H1 (cell line): Measurements from ENCODE around the gene ACTG1. TPM values are rescaled to one million over a fixed set of nuclear protein-coding genes. Genes with fewer than 3 reads are reported as not detected.

Experiments
- CTCF ChIA-PET: fragments of 300-600 bp; sonication (Branson Sonifier 250); formaldehyde crosslinking; loops from one replicate; lab custom pipeline; 2021; ENCODE audit not compliant: partially characterized antibody; lab: Charles Lee
- POLR2A ChIA-PET: fragments of 300-600 bp; sonication (Branson Sonifier 250); formaldehyde crosslinking; loops from one replicate; lab custom pipeline; 2021; ENCODE audit warnings: inconsistent platforms; ENCODE audit not compliant: partially characterized antibody; lab: Charles Lee
- DNase-seq, 2 experiments: peaks; one replicate each; pipeline versions ENCODE4 v3.0.0 to v3.0.0-alpha.2; 2010 to 2022; ENCODE audit warnings: low spot score in 2 of 2, low read depth in 1 of 2, mixed read lengths in 1 of 2
- FAIRE-seq: peaks from 2 replicates; lab custom pipeline; 2011; peaks lifted over from hg19 to GRCh38; lab: Jason Lieb, UNC
- H2AFZ ChIP-seq: 2 replicates; pipeline ENCODE4 v1.8.1; 2012; ENCODE audit warnings: low read length, inconsistent platforms
- H2AK5ac ChIP-seq: 2 replicates; pipeline ENCODE4 v1.6.1; 2013; ENCODE audit warnings: low read depth, low read length
- H2BK120ac ChIP-seq: replicated peaks from 2 replicates; pipeline ENCODE3; 2013; ENCODE audit warnings: low read depth, low read length, inconsistent platforms
- H2BK12ac ChIP-seq: 2 replicates; pipeline ENCODE4 v1.6.1; 2013; ENCODE audit warnings: low read depth, low read length
- H2BK15ac ChIP-seq: 2 replicates; pipeline ENCODE4 v1.6.1; 2013; ENCODE audit warnings: low read length
- H2BK20ac ChIP-seq: 2 replicates; pipeline ENCODE4 v1.6.1; 2013; ENCODE audit warnings: low read length
- H2BK5ac ChIP-seq: 2 replicates; pipeline ENCODE4 v1.6.1; 2013; ENCODE audit warnings: low read depth, low read length
- H3K14ac ChIP-seq: 2 replicates; pipeline ENCODE4 v1.6.1; 2013; ENCODE audit warnings: inconsistent platforms; ENCODE audit not compliant: insufficient read length
- H3K18ac ChIP-seq: 2 replicates; pipeline ENCODE4 v1.6.1; 2013; ENCODE audit warnings: low read length; ENCODE audit errors: extremely low read depth
- H3K23ac ChIP-seq: 2 replicates; pipeline ENCODE4 v1.6.1; 2013; ENCODE audit warnings: inconsistent platforms; ENCODE audit not compliant: insufficient read length
- H3K23me2 ChIP-seq: 2 replicates; pipeline ENCODE4 v1.6.1; 2013; ENCODE audit warnings: low read depth, low read length
- H3K27ac ChIP-seq: 2 replicates; pipeline ENCODE4 v1.6.1; 2011; ENCODE audit warnings: low read depth, low read length, inconsistent platforms
- H3K27me3 ChIP-seq, 4 experiments: replicated peaks in 1 of 4; 1 replicate in 1 of 4; 2 replicates in 3 of 4; pipeline versions ENCODE4 v1.6.1 to v1.8.1; 2011 to 2013; ENCODE audit warnings: low read length in 3 of 4, mild to moderate bottlenecking in 3 of 4, inconsistent platforms in 2 of 4, mixed read lengths in 2 of 4, moderate library complexity in 1 of 4; ENCODE audit not compliant: control insufficient read depth in 3 of 4, insufficient read depth in 3 of 4; ENCODE audit errors: extremely low read depth in 1 of 4
- H3K36me3 ChIP-seq, 4 experiments: 2 replicates each; pipeline versions ENCODE4 v1.6.1 to v1.8.1; 2011 to 2013; ENCODE audit warnings: mild to moderate bottlenecking in 4 of 4, low read length in 3 of 4, moderate library complexity in 2 of 4, control low read depth in 1 of 4, inconsistent platforms in 1 of 4; ENCODE audit not compliant: insufficient read depth in 4 of 4, control insufficient read depth in 2 of 4
- H3K4ac ChIP-seq: replicated peaks from 2 replicates; pipeline ENCODE3; 2013; ENCODE audit warnings: low read length, low read depth, mixed read lengths, inconsistent platforms; ENCODE audit not compliant: insufficient read length
- H3K4me1 ChIP-seq, 4 experiments: replicated peaks in 1 of 4; 1 replicate in 1 of 4; 2 replicates in 3 of 4; pipeline versions ENCODE4 v1.6.1 to v1.8.1; 2011 to 2013; ENCODE audit warnings: low read length in 3 of 4, inconsistent platforms in 2 of 4, mixed read lengths in 1 of 4; ENCODE audit not compliant: insufficient read depth in 4 of 4, control insufficient read depth in 3 of 4
- H3K4me2 ChIP-seq, 2 experiments: 2 replicates each; pipeline versions ENCODE4 v1.6.1 to v1.8.1; 2011 to 2013; ENCODE audit warnings: low read depth in 2 of 2, low read length in 2 of 2, control low read depth in 1 of 2, inconsistent platforms in 1 of 2, mild to moderate bottlenecking in 1 of 2; ENCODE audit not compliant: insufficient read depth in 1 of 2
- H3K4me3 ChIP-seq, 4 experiments: fragments of 200-600, 300-600 bp in 1 of 4; sonication (generic), shearing (Covaris generic), sonication (Bioruptor Twin) in 1 of 4; 2 replicates each; pipeline versions ENCODE4 v1.5.1 to v1.8.1; 2011 to 2016; ENCODE audit warnings: low read length in 4 of 4, low read depth in 3 of 4, control low read depth in 2 of 4, inconsistent platforms in 2 of 4, mild to moderate bottlenecking in 2 of 4, mixed read lengths in 1 of 4, moderate library complexity in 1 of 4; ENCODE audit not compliant: insufficient read depth in 2 of 4; ENCODE audit errors: extremely low read depth in 1 of 4
- H3K56ac ChIP-seq: replicated peaks from 2 replicates; pipeline ENCODE3; 2013; ENCODE audit warnings: low read depth, mild to moderate bottlenecking, mixed read lengths, low read length, inconsistent platforms; ENCODE audit not compliant: insufficient read length
- H3K79me1 ChIP-seq: 2 replicates; pipeline ENCODE4 v1.6.1; 2013; ENCODE audit warnings: low read depth, low read length, control low read depth
- H3K79me2 ChIP-seq, 2 experiments: 2 replicates each; pipeline versions ENCODE4 v1.6.1 to v1.8.1; 2012 to 2013; ENCODE audit warnings: low read length in 2 of 2, mild to moderate bottlenecking in 2 of 2, inconsistent platforms in 1 of 2; ENCODE audit not compliant: insufficient read depth in 2 of 2, control insufficient read depth in 1 of 2
- H3K9ac ChIP-seq, 4 experiments: replicated peaks in 1 of 4; 1 replicate in 1 of 4; 2 replicates in 3 of 4; pipeline versions ENCODE4 v1.6.1 to v1.8.1; 2011 to 2013; ENCODE audit warnings: low read depth in 3 of 4, low read length in 3 of 4, control low read depth in 2 of 4, mild to moderate bottlenecking in 2 of 4, moderate library complexity in 2 of 4, inconsistent platforms in 1 of 4; ENCODE audit errors: extremely low read depth in 1 of 4
- H3K9me3 ChIP-seq, 2 experiments: 2 replicates each; pipeline versions ENCODE4 v1.6.1 to v1.8.1; 2012 to 2013; ENCODE audit warnings: mild to moderate bottlenecking in 2 of 2, moderate library complexity in 2 of 2, control low read depth in 1 of 2, inconsistent platforms in 1 of 2, low read depth in 1 of 2, low read length in 1 of 2, mixed read lengths in 1 of 2; ENCODE audit not compliant: insufficient read depth in 2 of 2
- H4K20me1 ChIP-seq, 2 experiments: replicated peaks in 1 of 2; 2 replicates each; pipeline versions ENCODE3 to v1.8.1; 2011 to 2013; ENCODE audit warnings: inconsistent platforms in 2 of 2, low read length in 2 of 2, mild to moderate bottlenecking in 1 of 2; ENCODE audit not compliant: insufficient read depth in 2 of 2, control insufficient read depth in 1 of 2
- H4K5ac ChIP-seq: 2 replicates; pipeline ENCODE4 v1.6.1; 2013; ENCODE audit warnings: low read length, low read depth, mixed read lengths, inconsistent platforms; ENCODE audit not compliant: insufficient read length
- H4K8ac ChIP-seq: 2 replicates; pipeline ENCODE4 v1.8.0; 2013; ENCODE audit warnings: mild to moderate bottlenecking, moderate library complexity, low read length, inconsistent platforms; ENCODE audit not compliant: insufficient read depth; ENCODE audit errors: extremely low read depth
- H4K91ac ChIP-seq: replicated peaks from 2 replicates; pipeline ENCODE3; 2013; ENCODE audit warnings: low read length, mixed read lengths, inconsistent platforms; ENCODE audit not compliant: insufficient read length
- SIRT6 ChIP-seq: IDR thresholded peaks from one replicate; pipeline ENCODE4 v1.7.1; 2012; ENCODE audit warnings: low read length, inconsistent platforms
- YY1 ChIP-seq: IDR thresholded peaks from 2 replicates; pipeline ENCODE4 v1.6.1; 2011; ENCODE audit warnings: low read depth, mild to moderate bottlenecking, low read length
- WGBS, 2 experiments: shearing (Covaris generic) in 1 of 2; methylation state at CpG; one replicate each; pipeline versions ENCODE4 v1.1.6 to v1.1.7; 2013 to 2015; ENCODE audit warnings: low lambda C conversion rate in 2 of 2, mixed read lengths in 2 of 2, inconsistent platforms in 1 of 2, low coverage in 1 of 2, missing lambda C conversion rate in 1 of 2; ENCODE audit not compliant: insufficient replicate concordance in 2 of 2, insufficient coverage in 1 of 2, insufficient read length in 1 of 2; ENCODE audit errors: extremely low coverage in 1 of 2, missing lambda C conversion rate in 1 of 2; 5-methylcytosine and 5-hydroxymethylcytosine counted together
- polyA plus RNA-seq, 7 experiments: library from polyadenylated mRNA; depleted of rRNA in 3 of 7; stranded (reverse) in 5 of 7; unstranded in 2 of 7; fragments of >200 nt in 5 of 7; fragments of 200-250 nt in 2 of 7; gene quantifications; 1 replicate in 5 of 7; 2 replicates in 1 of 7; 4 replicates in 1 of 7; pipeline versions ENCODE4 v1.2.1 to v1.2.3, GENCODE V29; 2011 to 2013; ENCODE audit warnings: missing spikeins in 2 of 7, mixed read lengths in 2 of 7
- total RNA-seq: library from RNA; stranded (reverse); fragmentation: NEBNext Ultra II Directional; extraction: Animal tissue kit (Norgen Biotek cat#: 25700); gene quantifications from 2 replicates; pipeline ENCODE4 v1.2.1, GENCODE V29; 2021

ACTG1 gene
- total and polyA plus RNA-seq, 2 of the 8 experiments (the other 6 are each of a cell fraction or from before 2014, with no cell fraction given), result 3,535 to 5,010 TPM

- no peak overlapping the region for H4K91ac ChIP-seq
- peaks cover 0 to 14% (median 9%) of the 10 kb centered on the region in 4 experiments; a peak in 6 of 8 replicates for H3K36me3 ChIP-seq
- FAIRE-seq (no peak), DNase-seq (no peak)
- H3K4me3 ChIP-seq, result peak overlapping the region; percentile 69 to 94 (median 84)
- H3K9ac ChIP-seq, result peak overlapping the region in 3 of 4 experiments; percentile 16 to 74 (median 28); a peak in 3 of 7 replicates
- H3K18ac ChIP-seq, result no peak overlapping the region
- no peak overlapping the region for H2AFZ ChIP-seq
- no peak overlapping the region for H3K4ac ChIP-seq
- no peak overlapping the region for H3K56ac ChIP-seq
- H3K27me3 ChIP-seq, result no peaks in the 10 kb centered on the region
- H3K79me1 ChIP-seq, result peaks cover 4% of the 10 kb centered on the region; the same call in 1 of the 2 replicates
- H4K20me1 ChIP-seq, result peaks cover 3 to 17% of the 10 kb centered on the region in 2 experiments
- H3K23me2 ChIP-seq, result peaks cover 9% of the 10 kb centered on the region; the same call in 1 of the 2 replicates
- no peak overlapping the region for H2BK5ac ChIP-seq
- 80% methylated on average over 24 of the region's 24 CpGs; no CpG with 5 or more reads in 1 of the 2 experiments for WGBS, 2 experiments
- no peak overlapping the region for H4K5ac ChIP-seq
- ChIA-PET POLR2A (interaction anchor here (1.1 to 2.7 kb wide), 5 partner anchors 15 to 112 kb away, joined by 3 to 12 read pairs (median 3); no protein-coding TSS in a partner anchor), CTCF (interaction anchor here (0.6 kb wide), 1 partner anchor 16 kb away, joined by 4 read pairs; no protein-coding TSS in a partner anchor)
- H3K14ac ChIP-seq, result no peak overlapping the region
- H2BK120ac ChIP-seq, result no peak overlapping the region
- H2BK20ac ChIP-seq, result no peak overlapping the region
- H3K9me3 ChIP-seq, result no peaks in the 10 kb centered on the region
- H4K8ac ChIP-seq, result no peak overlapping the region
- no peak overlapping the region for H3K23ac ChIP-seq
- H2BK15ac ChIP-seq, result no peak overlapping the region
- TF ChIP-seq SIRT6 (peak; percentile 32), YY1 (no peak)
- peaks cover 3 to 17% (median 8%) of the 10 kb centered on the region in 4 experiments for H3K4me1 ChIP-seq
- H3K79me2 ChIP-seq, result peaks cover 0 to 10% of the 10 kb centered on the region in 2 experiments; a peak in 1 of 4 replicates
- peak overlapping the region; percentile 13; the same call in 1 of the 2 replicates for H3K27ac ChIP-seq
- H2BK12ac ChIP-seq, result no peak overlapping the region
- H3K4me2 ChIP-seq, result peak overlapping the region; percentile 85 to 87
- 0 out of 2 replicates have a peak overlapping the region, but pooled peaks have one; percentile 14 for H2AK5ac ChIP-seq
Observed at GRCh38 chr17:81553616-81554181, 41.1 kb upstream of the ACTG1 start.
